MCF 10A (cell line): ENCODE measurements around the gene ZNF555. TPM values are rescaled to one million over a fixed set of nuclear protein-coding genes. Genes with fewer than 3 reads are reported as not detected.

Experiments
- BruUV-seq: library from RNA; stranded (reverse); fragments of 400-500 nt; replicated peaks from 2 replicates; lab custom pipeline; 2021; lab: Mats Ljungman, UMichigan
- CTCF ChIA-PET: fragments of 300-600 bp; sonication (Branson Sonifier 250); formaldehyde crosslinking; extraction: SDS; loops from one replicate; lab custom pipeline; 2021; ENCODE audit warnings: antibody characterized with exemption, inconsistent platforms; lab: Yijun Ruan, JAX
- POLR2A ChIA-PET: fragments of 300-600, 350-650 bp; sonication (Branson Sonifier 250); formaldehyde crosslinking; extraction: SDS; loops from one replicate; lab custom pipeline; 2020; ENCODE audit warnings: antibody characterized with exemption, inconsistent platforms; lab: Yijun Ruan, JAX
- DNase-seq: peaks from one replicate; pipeline ENCODE4 v3.0.0-alpha.2; 2018; ENCODE audit not compliant: unreplicated experiment
- H3K27ac Mint-ChIP-seq: one replicate; pipeline ENCODE4 v1.8.0; 2022; ENCODE audit warnings: mild to moderate bottlenecking, low read depth, mixed read lengths; ENCODE audit not compliant: unreplicated experiment
- H3K27me3 Mint-ChIP-seq: one replicate; pipeline ENCODE4 v1.8.0; 2022; ENCODE audit warnings: mixed read lengths; ENCODE audit not compliant: insufficient read depth, unreplicated experiment
- H3K36me3 Mint-ChIP-seq: one replicate; pipeline ENCODE4 v1.8.0; 2022; ENCODE audit warnings: mild to moderate bottlenecking, moderate library complexity, mixed read lengths; ENCODE audit not compliant: insufficient read depth, unreplicated experiment
- H3K4me1 Mint-ChIP-seq: one replicate; pipeline ENCODE4 v1.8.0; 2022; ENCODE audit warnings: mixed read lengths; ENCODE audit not compliant: insufficient read depth, unreplicated experiment
- H3K4me3 Mint-ChIP-seq: one replicate; pipeline ENCODE4 v1.8.0; 2022; ENCODE audit warnings: mild to moderate bottlenecking, moderate library complexity, mixed read lengths; ENCODE audit not compliant: unreplicated experiment
- H3K9me3 Mint-ChIP-seq: one replicate; pipeline ENCODE4 v1.8.0; 2022; ENCODE audit warnings: mixed read lengths; ENCODE audit not compliant: unreplicated experiment
- intact Hi-C: fragments of 100-400 bp; cut with micrococcal nuclease; formaldehyde crosslinking; loops from 2 replicates; pipeline ENCODE4 v1.14.1; 2022
- total RNA-seq: library from RNA; stranded (reverse); gene quantifications from 2 replicates; pipeline ENCODE4 v1.2.3, GENCODE V29; 2022
- TF ChIP-seq, protein P1 (sequence below): fragments of 200-600 bp; IDR thresholded peaks from one replicate; pipeline ENCODE4 v1.8.0; 2022; ENCODE audit warnings: antibody characterized with exemption, mild to moderate bottlenecking; ENCODE audit not compliant: unreplicated experiment

Gene ZNF555
- total RNA-seq, 1 experiment from 2014 or later = 4.9 TPM

DNA sequence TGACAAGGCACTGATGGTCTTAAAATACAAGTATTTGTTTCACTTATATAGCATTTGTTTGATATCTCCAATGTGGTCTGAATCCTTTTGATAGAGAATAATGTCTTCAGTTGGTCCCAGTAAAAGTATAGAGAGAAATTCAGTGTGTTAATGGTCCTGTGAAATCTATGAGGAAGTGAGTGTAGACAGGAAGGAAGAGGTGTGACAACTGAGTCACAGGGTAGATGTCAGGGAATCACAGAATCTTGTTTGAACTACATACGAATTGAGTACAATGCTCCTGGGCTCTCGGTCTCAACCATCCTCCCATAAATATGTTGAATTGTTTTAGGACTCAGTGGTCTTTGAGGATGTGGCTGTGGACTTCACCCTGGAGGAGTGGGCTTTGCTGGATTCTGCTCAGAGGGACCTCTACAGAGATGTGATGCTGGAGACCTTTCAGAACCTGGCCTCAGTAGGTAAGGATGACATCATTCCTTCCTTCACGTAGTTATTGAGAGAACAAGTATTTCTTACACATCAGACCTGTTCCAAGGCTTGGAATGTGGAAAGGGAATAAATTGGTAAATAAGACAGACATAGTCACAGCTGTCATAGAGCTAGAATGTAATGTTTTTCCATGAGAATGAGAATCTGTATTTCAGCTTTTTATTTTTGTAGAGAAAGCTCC lies 9.1 kb downstream of the ZNF555 start:
- BruUV-seq = no TSS peak
- Mint-ChIP-seq H3K9me3 (peaks cover 37% of the 10 kb centered on the region), H3K27ac (no peak overlapping the region), H3K4me1 (no peaks in the 10 kb centered on the region), H3K27me3 (no peaks in the 10 kb centered on the region), H3K4me3 (no peak overlapping the region), H3K36me3 (peaks cover 43% of the 10 kb centered on the region)
- TF ChIP-seq, protein P1, sequence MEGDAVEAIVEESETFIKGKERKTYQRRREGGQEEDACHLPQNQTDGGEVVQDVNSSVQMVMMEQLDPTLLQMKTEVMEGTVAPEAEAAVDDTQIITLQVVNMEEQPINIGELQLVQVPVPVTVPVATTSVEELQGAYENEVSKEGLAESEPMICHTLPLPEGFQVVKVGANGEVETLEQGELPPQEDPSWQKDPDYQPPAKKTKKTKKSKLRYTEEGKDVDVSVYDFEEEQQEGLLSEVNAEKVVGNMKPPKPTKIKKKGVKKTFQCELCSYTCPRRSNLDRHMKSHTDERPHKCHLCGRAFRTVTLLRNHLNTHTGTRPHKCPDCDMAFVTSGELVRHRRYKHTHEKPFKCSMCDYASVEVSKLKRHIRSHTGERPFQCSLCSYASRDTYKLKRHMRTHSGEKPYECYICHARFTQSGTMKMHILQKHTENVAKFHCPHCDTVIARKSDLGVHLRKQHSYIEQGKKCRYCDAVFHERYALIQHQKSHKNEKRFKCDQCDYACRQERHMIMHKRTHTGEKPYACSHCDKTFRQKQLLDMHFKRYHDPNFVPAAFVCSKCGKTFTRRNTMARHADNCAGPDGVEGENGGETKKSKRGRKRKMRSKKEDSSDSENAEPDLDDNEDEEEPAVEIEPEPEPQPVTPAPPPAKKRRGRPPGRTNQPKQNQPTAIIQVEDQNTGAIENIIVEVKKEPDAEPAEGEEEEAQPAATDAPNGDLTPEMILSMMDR = no peak
- ChIA-PET CTCF (interaction anchor here (0.6 to 0.8 kb wide), 3 partner anchors 50 to 225 kb away, joined by 3 to 4 read pairs (median 4); no protein-coding TSS in a partner anchor), POLR2A (interaction anchor here (0.5 to 1.2 kb wide), 3 partner anchors 9 to 351 kb away, joined by 3 to 4 read pairs (median 4); partner anchors contain the start of gene ZNF555)
- intact Hi-C loops = no loop called here
- DNase-seq = no peak

DNA sequence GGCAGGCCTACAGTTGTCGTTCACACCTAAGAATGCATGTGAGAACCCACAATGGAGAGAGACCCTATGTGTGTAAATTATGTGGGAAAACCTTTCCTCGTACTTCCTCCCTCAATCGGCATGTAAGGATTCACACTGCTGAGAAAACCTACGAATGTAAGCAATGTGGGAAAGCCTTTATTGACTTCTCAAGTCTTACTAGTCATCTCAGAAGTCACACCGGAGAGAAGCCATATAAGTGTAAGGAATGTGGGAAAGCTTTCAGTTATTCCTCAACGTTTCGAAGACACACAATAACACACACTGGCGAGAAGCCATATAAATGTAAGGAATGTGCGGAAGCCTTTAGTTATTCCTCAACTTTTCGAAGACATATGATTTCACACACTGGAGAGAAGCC lies 11.3 kb downstream of the ZNF555 start:
- CTCF ChIA-PET = no interaction called here

GRCh38 chr19:2853015-2853606 lies 11.8 kb downstream of the ZNF555 start:
- TF ChIP-seq, protein P1 = no peak
- ChIA-PET POLR2A (no interaction called here), CTCF (no interaction called here)
- H3K4me3 Mint-ChIP-seq = no peak overlapping the region
- no TSS peak for BruUV-seq
- H3K4me1 Mint-ChIP-seq = no peaks in the 10 kb centered on the region
- no peak for DNase-seq
- H3K9me3 Mint-ChIP-seq = peaks cover 31% of the 10 kb centered on the region
- intact Hi-C loops = no loop called here
- peaks cover 47% of the 10 kb centered on the region for H3K36me3 Mint-ChIP-seq
- no peaks in the 10 kb centered on the region for H3K27me3 Mint-ChIP-seq
- H3K27ac Mint-ChIP-seq = no peak overlapping the region

More for the DNA sequence above, 11.3 kb downstream of the ZNF555 start:
- DNase-seq = no peak
- TF ChIP-seq, protein P1 = no peak
- no peak overlapping the region for H3K27ac Mint-ChIP-seq
- no TSS peak for BruUV-seq
- no peaks in the 10 kb centered on the region for H3K4me1 Mint-ChIP-seq
- intact Hi-C loops = no loop called here
- H3K27me3 Mint-ChIP-seq = no peaks in the 10 kb centered on the region
- no peak overlapping the region for H3K4me3 Mint-ChIP-seq
- POLR2A ChIA-PET = no interaction called here
- H3K36me3 Mint-ChIP-seq = peaks cover 47% of the 10 kb centered on the region
- peaks cover 31% of the 10 kb centered on the region for H3K9me3 Mint-ChIP-seq

DNA sequence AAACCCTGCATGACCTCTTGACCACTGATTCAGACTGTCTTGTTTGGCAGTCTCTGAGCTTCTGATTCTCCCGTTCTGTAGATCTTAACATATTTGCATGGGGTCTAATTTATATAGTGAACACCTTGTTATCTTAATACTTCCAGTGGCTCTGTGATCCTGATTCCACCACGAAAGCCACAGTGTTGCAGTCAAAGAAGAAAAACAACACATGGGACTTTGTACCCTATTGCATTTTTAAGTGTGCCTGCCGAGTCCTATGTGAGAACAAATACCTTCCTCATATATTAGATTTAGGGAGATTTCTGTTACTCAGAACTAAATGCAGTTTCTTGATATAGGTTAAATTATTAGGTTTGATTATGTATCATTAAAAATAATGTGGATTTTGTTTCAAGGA lies 13.6 kb downstream of the ZNF555 start:
- ChIA-PET POLR2A (interaction anchor here (1.2 kb wide), 1 partner anchor 14 kb away, joined by 4 read pairs; the partner anchor contains the start of gene ZNF555), CTCF (interaction anchor here (1.3 kb wide), 1 partner anchor 32 kb away, joined by 3 read pairs; no protein-coding TSS in a partner anchor)
- intact Hi-C loops = no loop called here
- H3K4me1 Mint-ChIP-seq = no peaks in the 10 kb centered on the region
- no peaks in the 10 kb centered on the region for H3K27me3 Mint-ChIP-seq
- no TSS peak for BruUV-seq
- H3K4me3 Mint-ChIP-seq = no peak overlapping the region
- DNase-seq = no peak
- TF ChIP-seq, protein P1 = no peak
- H3K36me3 Mint-ChIP-seq = peaks cover 45% of the 10 kb centered on the region
- H3K27ac Mint-ChIP-seq = no peak overlapping the region
- peaks cover 29% of the 10 kb centered on the region for H3K9me3 Mint-ChIP-seq
